ENCODE results near the gene COL4A1.

DNA sequence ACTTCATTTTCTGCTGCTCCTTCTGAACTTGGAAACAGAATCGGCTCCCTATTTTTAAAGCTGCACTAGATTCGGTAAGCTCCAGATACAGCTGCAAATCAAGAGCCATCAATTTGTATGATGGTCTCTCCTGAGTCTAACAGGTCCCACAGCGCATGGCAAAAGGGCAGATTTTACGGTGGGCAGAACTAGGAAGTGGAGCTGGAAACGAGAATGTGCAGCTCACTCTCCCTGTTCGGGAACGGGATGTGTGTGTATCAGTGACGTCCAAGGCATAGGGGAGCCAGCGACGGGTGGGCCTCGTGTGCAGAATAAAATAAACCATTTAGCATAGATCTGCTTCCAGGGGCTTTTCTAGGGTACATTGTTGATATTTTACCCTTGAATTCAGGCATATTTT is 74.2 kb downstream of the COL4A1 start:
- TF ChIP-seq, protein P1, sequence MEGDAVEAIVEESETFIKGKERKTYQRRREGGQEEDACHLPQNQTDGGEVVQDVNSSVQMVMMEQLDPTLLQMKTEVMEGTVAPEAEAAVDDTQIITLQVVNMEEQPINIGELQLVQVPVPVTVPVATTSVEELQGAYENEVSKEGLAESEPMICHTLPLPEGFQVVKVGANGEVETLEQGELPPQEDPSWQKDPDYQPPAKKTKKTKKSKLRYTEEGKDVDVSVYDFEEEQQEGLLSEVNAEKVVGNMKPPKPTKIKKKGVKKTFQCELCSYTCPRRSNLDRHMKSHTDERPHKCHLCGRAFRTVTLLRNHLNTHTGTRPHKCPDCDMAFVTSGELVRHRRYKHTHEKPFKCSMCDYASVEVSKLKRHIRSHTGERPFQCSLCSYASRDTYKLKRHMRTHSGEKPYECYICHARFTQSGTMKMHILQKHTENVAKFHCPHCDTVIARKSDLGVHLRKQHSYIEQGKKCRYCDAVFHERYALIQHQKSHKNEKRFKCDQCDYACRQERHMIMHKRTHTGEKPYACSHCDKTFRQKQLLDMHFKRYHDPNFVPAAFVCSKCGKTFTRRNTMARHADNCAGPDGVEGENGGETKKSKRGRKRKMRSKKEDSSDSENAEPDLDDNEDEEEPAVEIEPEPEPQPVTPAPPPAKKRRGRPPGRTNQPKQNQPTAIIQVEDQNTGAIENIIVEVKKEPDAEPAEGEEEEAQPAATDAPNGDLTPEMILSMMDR (IDR thresholded peaks at IDR 0.05; ENCODE audit: insufficient read depth, low read length): no peak
- TF ChIP-seq POLR2AphosphoS5 (IDR thresholded peaks at IDR 0.05; ENCODE audit: low read depth) (no peak), GABPA (IDR thresholded peaks at IDR 0.05; ENCODE audit: low read depth) (no peak)
